CD14-positive monocyte (primary cell): Measurements from ENCODE around the gene HERC5. TPM values are rescaled to one million over a fixed set of nuclear protein-coding genes. Genes with fewer than 3 reads are reported as not detected.
A peak's percentile ranks its signal among the peaks of the same experiment; 100 is the strongest.

Experiments
- DNase-seq, 3 donors: peaks; one replicate each; pipeline ENCODE4 v3.0.0-alpha.2; 2011 to 2022
- H2AFZ ChIP-seq: 2 replicates; pipeline ENCODE4 v1.6.0; 2012; ENCODE audit warnings: mild to moderate bottlenecking, low read depth, low read length, inconsistent platforms; ENCODE audit not compliant: insufficient read depth, poor library complexity, severe bottlenecking
- H3K27ac ChIP-seq, 2 donors: 1 replicate in 1 of 2; 2 replicates in 1 of 2; pipeline ENCODE4 v1.5.1; 2012 to 2013; ENCODE audit warnings: low read length in 2 of 2, control low read depth in 1 of 2, inconsistent platforms in 1 of 2, low read depth in 1 of 2, mild to moderate bottlenecking in 1 of 2
- H3K27me3 ChIP-seq, 2 donors: one replicate each; pipeline versions ENCODE4 v1.6.0 to v1.6.1; 2011 to 2013; ENCODE audit warnings: low read length in 2 of 2; ENCODE audit not compliant: control insufficient read depth in 2 of 2, insufficient read depth in 2 of 2
- H3K36me3 ChIP-seq, 2 donors: replicated peaks in 1 of 2; 1 replicate in 1 of 2; 2 replicates in 1 of 2; pipeline versions ENCODE4 v1.5.1 to v1.6.1; 2012 to 2013; ENCODE audit warnings: low read length in 2 of 2, control low read depth in 1 of 2, inconsistent platforms in 1 of 2, mild to moderate bottlenecking in 1 of 2; ENCODE audit not compliant: insufficient read depth in 2 of 2, control insufficient read depth in 1 of 2
- H3K4me1 ChIP-seq, 2 donors: 1 replicate in 1 of 2; 2 replicates in 1 of 2; pipeline versions ENCODE4 v1.5.1 to v1.6.1; 2012 to 2013; ENCODE audit warnings: low read length in 2 of 2, control low read depth in 1 of 2, inconsistent platforms in 1 of 2, mild to moderate bottlenecking in 1 of 2, moderate library complexity in 1 of 2; ENCODE audit not compliant: insufficient read depth in 2 of 2, control insufficient read depth in 1 of 2
- H3K4me2 ChIP-seq: replicated peaks from 2 replicates; pipeline ENCODE3; 2012; ENCODE audit warnings: low read length, moderate library complexity, mild to moderate bottlenecking; ENCODE audit not compliant: poor library complexity, severe bottlenecking; ENCODE audit errors: extremely low read depth
- H3K4me3 ChIP-seq, 3 experiments: fragments of 200-600 bp in 1 of 3; sonication (generic) in 1 of 3; replicated peaks in 1 of 3; 1 replicate in 2 of 3; 2 replicates in 1 of 3; pipeline ENCODE4 v1.5.1; 2011 to 2013; ENCODE audit warnings: low read length in 3 of 3, mild to moderate bottlenecking in 3 of 3, control low read depth in 2 of 3, low read depth in 2 of 3, inconsistent platforms in 1 of 3, moderate library complexity in 1 of 3
- H3K79me2 ChIP-seq: 2 replicates; pipeline ENCODE4 v1.6.0; 2012; ENCODE audit warnings: mild to moderate bottlenecking, control low read depth, inconsistent platforms, low read length, moderate library complexity; ENCODE audit not compliant: insufficient read depth
- H3K9ac ChIP-seq: 2 replicates; pipeline ENCODE4 v1.6.0; 2017; ENCODE audit warnings: low read length, mild to moderate bottlenecking; ENCODE audit not compliant: insufficient read depth, poor library complexity, severe bottlenecking
- H3K9me3 ChIP-seq, 2 donors: replicated peaks in 1 of 2; 1 replicate in 1 of 2; 2 replicates in 1 of 2; pipeline versions ENCODE4 v1.5.1 to v1.6.1; 2012 to 2013; ENCODE audit warnings: low read length in 2 of 2, control low read depth in 1 of 2; ENCODE audit not compliant: control insufficient read depth in 1 of 2, insufficient read depth in 1 of 2
- H4K20me1 ChIP-seq: 2 replicates; pipeline ENCODE4 v1.6.0; 2012; ENCODE audit warnings: mild to moderate bottlenecking, low read length, control low read depth, moderate library complexity; ENCODE audit not compliant: insufficient read depth
- H3K27ac Mint-ChIP-seq, 7 donors: one replicate each; pipeline ENCODE4 v1.8.0; 2020; ENCODE audit warnings: mild to moderate bottlenecking in 7 of 7, mixed read lengths in 7 of 7, moderate library complexity in 6 of 7, inconsistent platforms in 2 of 7
- H3K27me3 Mint-ChIP-seq, 3 donors: one replicate each; pipeline ENCODE4 v1.8.0; 2021 to 2022; ENCODE audit warnings: low read depth in 3 of 3, mild to moderate bottlenecking in 3 of 3, mixed read lengths in 3 of 3, moderate library complexity in 3 of 3, inconsistent platforms in 1 of 3
- H3K36me3 Mint-ChIP-seq, 2 donors: one replicate each; pipeline ENCODE4 v1.8.0; 2020; ENCODE audit warnings: mixed read lengths in 2 of 2, inconsistent platforms in 1 of 2, mild to moderate bottlenecking in 1 of 2
- H3K4me1 Mint-ChIP-seq: one replicate; pipeline ENCODE4 v1.8.0; 2020; ENCODE audit warnings: mild to moderate bottlenecking, mixed read lengths
- H3K4me3 Mint-ChIP-seq, 2 donors: one replicate each; pipeline ENCODE4 v1.8.0; 2020; ENCODE audit warnings: mild to moderate bottlenecking in 2 of 2, mixed read lengths in 2 of 2, moderate library complexity in 1 of 2
- H3K9me3 Mint-ChIP-seq, 7 donors: one replicate each; pipeline ENCODE4 v1.8.0; 2020 to 2022; ENCODE audit warnings: mixed read lengths in 7 of 7, mild to moderate bottlenecking in 6 of 7, moderate library complexity in 6 of 7, inconsistent platforms in 2 of 7
- WGBS: methylation state at CpG from one replicate; pipeline ENCODE4 v1.1.5; 2013; ENCODE audit warnings: missing lambda C conversion rate; ENCODE audit not compliant: insufficient coverage; 5-methylcytosine and 5-hydroxymethylcytosine counted together
- intact Hi-C, 2 donors: fragments of 100-400 bp; cut with micrococcal nuclease; formaldehyde crosslinking; loops; one replicate each; pipeline versions ENCODE4 v1.15.0 to v1.15.1; 2023
- polyA plus RNA-seq, 3 donors: library from polyadenylated mRNA; depleted of rRNA in 1 of 3; unstranded in 2 of 3; stranded (reverse) in 1 of 3; fragments of 300-500 nt in 2 of 3; fragments of >200 nt in 1 of 3; fragmentation: Illumina TruSeq in 2 of 3; gene quantifications; 1 replicate in 2 of 3; 2 replicates in 1 of 3; pipeline ENCODE4 v1.2.3, GENCODE V29; 2012 to 2021
- TF ChIP-seq, protein P1 (sequence below): fragments of 200-600 bp; IDR thresholded peaks from one replicate; pipeline ENCODE4 v1.8.0; 2022; ENCODE audit warnings: antibody characterized with exemption, mild to moderate bottlenecking

HERC5 gene
- polyA plus RNA-seq, 3 donors = 2.9 to 10.4 (median 8.1) TPM

DNA sequence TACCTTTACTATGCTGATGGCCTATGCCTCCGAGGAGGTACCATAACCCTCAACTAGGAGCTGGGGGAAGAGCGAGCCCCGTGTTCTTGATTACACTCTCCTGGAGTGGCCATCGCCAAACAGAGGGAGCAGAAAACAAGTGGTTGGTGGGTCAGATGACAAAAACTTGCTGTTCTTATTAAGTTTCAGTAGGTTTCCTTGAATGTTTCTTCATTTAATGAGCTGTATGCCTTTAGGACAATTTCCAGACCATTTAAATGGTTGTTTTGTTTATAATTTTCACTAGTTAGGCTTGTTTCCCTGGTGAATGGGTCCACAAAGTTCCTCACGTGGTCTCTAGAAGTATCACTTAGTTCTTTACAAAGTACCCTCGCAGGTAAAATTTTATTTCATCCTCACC, 62.0 kb downstream of the HERC5 start:
- no peak overlapping the region for H3K4me3 ChIP-seq
- H3K79me2 ChIP-seq = peaks cover 30% of the 10 kb centered on the region
- no peaks in the 10 kb centered on the region for H4K20me1 ChIP-seq
- no peak overlapping the region for H3K4me3 Mint-ChIP-seq
- peaks cover 0 to 2% (median 0%) of the 10 kb centered on the region in 3 donors for H3K27me3 Mint-ChIP-seq
- no peak overlapping the region for H3K27ac ChIP-seq
- 95% methylated on average over 4 of the region's 6 CpGs for WGBS
- peaks cover 10 to 32% of the 10 kb centered on the region in 2 donors for H3K36me3 ChIP-seq
- H3K9me3 ChIP-seq = no peaks in the 10 kb centered on the region
- intact Hi-C loops = loop anchor here (10.0 kb wide), 2 partner anchors 154 to 484 kb away; no protein-coding TSS in a partner anchor
- peaks cover 12 to 19% of the 10 kb centered on the region in 2 donors for H3K36me3 Mint-ChIP-seq
- no peak for DNase-seq
- no peak overlapping the region for H2AFZ ChIP-seq
- H3K4me2 ChIP-seq = no peak overlapping the region
- H3K9me3 Mint-ChIP-seq = no peaks in the 10 kb centered on the region
- H3K27ac Mint-ChIP-seq = peak overlapping the region in 1 of 7 donors; percentile 32
- peaks cover 13 to 20% of the 10 kb centered on the region in 2 donors for H3K4me1 ChIP-seq
- TF ChIP-seq, protein P1, sequence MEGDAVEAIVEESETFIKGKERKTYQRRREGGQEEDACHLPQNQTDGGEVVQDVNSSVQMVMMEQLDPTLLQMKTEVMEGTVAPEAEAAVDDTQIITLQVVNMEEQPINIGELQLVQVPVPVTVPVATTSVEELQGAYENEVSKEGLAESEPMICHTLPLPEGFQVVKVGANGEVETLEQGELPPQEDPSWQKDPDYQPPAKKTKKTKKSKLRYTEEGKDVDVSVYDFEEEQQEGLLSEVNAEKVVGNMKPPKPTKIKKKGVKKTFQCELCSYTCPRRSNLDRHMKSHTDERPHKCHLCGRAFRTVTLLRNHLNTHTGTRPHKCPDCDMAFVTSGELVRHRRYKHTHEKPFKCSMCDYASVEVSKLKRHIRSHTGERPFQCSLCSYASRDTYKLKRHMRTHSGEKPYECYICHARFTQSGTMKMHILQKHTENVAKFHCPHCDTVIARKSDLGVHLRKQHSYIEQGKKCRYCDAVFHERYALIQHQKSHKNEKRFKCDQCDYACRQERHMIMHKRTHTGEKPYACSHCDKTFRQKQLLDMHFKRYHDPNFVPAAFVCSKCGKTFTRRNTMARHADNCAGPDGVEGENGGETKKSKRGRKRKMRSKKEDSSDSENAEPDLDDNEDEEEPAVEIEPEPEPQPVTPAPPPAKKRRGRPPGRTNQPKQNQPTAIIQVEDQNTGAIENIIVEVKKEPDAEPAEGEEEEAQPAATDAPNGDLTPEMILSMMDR = no peak
- peaks cover 14% of the 10 kb centered on the region for H3K4me1 Mint-ChIP-seq
- no peaks in the 10 kb centered on the region for H3K27me3 ChIP-seq
- H3K9ac ChIP-seq = no peak overlapping the region

DNA sequence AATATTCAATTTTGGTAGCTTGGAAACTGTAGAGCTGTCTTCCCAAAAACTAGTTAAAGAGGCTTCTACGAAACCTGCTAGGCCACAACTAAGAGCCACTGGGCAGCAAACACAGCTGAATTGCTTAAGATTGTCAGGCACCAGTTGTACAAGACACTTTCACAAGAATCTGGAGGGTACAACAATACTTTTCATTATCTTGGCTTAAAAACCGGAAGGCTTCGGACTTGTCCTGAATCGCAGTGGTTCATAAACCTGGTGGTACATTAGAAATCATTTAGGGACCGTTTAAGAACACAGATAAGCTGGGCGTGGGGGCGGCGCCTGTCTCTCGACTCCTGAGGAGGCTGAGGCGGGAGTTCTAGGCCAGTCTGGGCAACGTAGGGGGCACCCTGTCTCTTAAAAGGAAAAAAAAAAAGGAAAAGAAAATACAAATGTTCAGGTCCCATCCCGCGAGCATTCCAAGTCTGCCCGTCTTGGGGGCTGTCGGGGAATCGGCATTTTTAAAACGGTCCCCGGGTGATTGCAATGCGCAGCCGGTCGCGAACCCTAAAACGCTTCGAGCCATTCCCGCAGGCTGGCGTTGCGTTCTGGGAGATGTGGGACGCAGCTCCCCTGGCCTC, 65.9 kb downstream of the HERC5 start:
- peak overlapping the region; percentile 96 for H2AFZ ChIP-seq
- peaks cover 12 to 19% of the 10 kb centered on the region in 2 donors for H3K36me3 Mint-ChIP-seq
- under 1% methylated on average over 27 of the region's 28 CpGs for WGBS

More for the DNA sequence above, 65.9 kb downstream of the HERC5 start:
- intact Hi-C loops = no loop called here
- Histone ChIP-seq H4K20me1 (no peaks in the 10 kb centered on the region), H3K4me1 (peaks cover 17 to 26% of the 10 kb centered on the region in 2 donors), H3K9ac (peak overlapping the region; percentile 88), H3K4me3 (peak overlapping the region; percentile 69 to 97 (median 94)), H3K27me3 (no peaks in the 10 kb centered on the region), H3K4me2 (peak overlapping the region; percentile 99), H3K79me2 (peaks cover 30% of the 10 kb centered on the region), H3K27ac (peak overlapping the region; percentile 75 to 85), H3K9me3 (no peaks in the 10 kb centered on the region), H3K36me3 (peaks cover 10 to 32% of the 10 kb centered on the region in 2 donors)
- TF ChIP-seq, protein P1 = no peak
- H3K27me3 Mint-ChIP-seq = peaks cover 0 to 2% (median 0%) of the 10 kb centered on the region in 3 donors
- H3K4me3 Mint-ChIP-seq = peak overlapping the region; percentile 94 to 95
- DNase-seq = peak; percentile 3 to 16 (median 6)
- peaks cover 17% of the 10 kb centered on the region for H3K4me1 Mint-ChIP-seq
- H3K27ac Mint-ChIP-seq = peak overlapping the region; percentile 63 to 89 (median 81)
- no peaks in the 10 kb centered on the region for H3K9me3 Mint-ChIP-seq
